Measurements from ENCODE around the gene MRGPRX4. TPM values are rescaled to one million over a fixed set of nuclear protein-coding genes. Genes with fewer than 3 reads are reported as not detected.

The MRGPRX4 gene
- total RNA-seq, 2 donors from 2014 or later = not detected

DNA sequence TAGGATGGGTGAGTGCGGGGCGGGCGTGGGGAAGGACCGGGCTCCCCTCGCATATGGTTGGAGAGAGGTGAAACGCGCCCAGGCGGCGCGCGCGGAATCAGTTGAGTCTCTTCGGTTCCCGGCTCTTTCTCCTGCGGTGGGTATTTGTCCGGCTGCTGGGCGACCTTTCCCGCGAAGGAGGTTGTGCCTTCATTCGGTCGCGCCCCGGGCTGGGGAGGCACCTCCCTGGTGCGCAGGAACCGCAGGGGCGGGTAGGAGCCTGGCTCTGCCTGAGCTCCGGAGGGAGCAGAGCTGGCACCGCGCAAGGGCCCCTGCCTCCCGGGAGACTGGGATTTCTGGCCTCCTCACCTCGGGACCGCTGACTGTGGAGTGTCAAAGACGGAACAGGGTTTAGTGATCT is 36.4 kb downstream of the MRGPRX4 start:
- Histone ChIP-seq H3K9me3 (no peaks in the 10 kb centered on the region), H3K27ac (no peak overlapping the region), H3K27me3 (replicated peaks; ENCODE audit: insufficient read depth) (no peaks in the 10 kb centered on the region), H3K4me3 (no peak overlapping the region), H3K36me3 (no peaks in the 10 kb centered on the region), H3K4me1 (ENCODE audit: control insufficient read depth in 1 of 2, low read depth in 2 of 2) (no peaks in the 10 kb centered on the region)
- DNase-seq (ENCODE audit: low spot score) = no peak
- no peak for ATAC-seq (ENCODE audit: insufficient number of reproducible peaks, low FRiP score, low read depth)
- TF ChIP-seq, protein P1, sequence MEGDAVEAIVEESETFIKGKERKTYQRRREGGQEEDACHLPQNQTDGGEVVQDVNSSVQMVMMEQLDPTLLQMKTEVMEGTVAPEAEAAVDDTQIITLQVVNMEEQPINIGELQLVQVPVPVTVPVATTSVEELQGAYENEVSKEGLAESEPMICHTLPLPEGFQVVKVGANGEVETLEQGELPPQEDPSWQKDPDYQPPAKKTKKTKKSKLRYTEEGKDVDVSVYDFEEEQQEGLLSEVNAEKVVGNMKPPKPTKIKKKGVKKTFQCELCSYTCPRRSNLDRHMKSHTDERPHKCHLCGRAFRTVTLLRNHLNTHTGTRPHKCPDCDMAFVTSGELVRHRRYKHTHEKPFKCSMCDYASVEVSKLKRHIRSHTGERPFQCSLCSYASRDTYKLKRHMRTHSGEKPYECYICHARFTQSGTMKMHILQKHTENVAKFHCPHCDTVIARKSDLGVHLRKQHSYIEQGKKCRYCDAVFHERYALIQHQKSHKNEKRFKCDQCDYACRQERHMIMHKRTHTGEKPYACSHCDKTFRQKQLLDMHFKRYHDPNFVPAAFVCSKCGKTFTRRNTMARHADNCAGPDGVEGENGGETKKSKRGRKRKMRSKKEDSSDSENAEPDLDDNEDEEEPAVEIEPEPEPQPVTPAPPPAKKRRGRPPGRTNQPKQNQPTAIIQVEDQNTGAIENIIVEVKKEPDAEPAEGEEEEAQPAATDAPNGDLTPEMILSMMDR (IDR thresholded peaks at IDR 0.05) = no peak

DNA sequence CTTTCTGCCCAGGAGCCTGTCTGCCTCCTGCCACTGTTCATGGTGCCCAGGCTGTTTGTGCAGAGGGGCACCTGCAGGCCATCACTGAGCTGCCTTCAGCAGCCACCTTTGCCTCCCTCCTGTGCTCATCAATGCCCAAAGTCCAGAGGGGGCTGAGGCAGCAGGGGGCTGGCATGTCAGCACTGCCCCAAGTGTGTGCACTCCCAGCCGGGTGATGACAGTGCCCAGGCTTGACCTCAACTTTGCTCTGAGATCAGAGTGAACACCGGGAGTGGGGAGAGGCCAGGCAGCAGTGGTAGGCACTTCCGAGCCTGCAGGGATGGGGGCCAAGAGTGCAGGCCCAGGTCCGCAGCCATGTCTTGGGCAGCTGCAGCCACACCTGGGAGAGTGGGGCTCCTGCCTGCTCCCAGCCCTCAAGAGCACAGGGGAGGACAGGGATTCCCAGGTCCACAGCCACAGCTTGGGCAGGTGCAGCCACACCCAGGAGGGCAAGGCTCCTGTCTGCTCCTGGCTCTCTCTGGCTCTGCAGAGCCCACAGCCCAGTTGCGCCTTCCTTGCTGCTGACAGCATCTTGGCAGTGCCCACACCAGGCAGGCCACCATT is 48.7 kb downstream of the MRGPRX4 start:
- Histone ChIP-seq H3K4me3 (no peak overlapping the region), H3K27me3 (replicated peaks; ENCODE audit: insufficient read depth) (no peaks in the 10 kb centered on the region), H3K36me3 (no peaks in the 10 kb centered on the region), H3K4me1 (ENCODE audit: control insufficient read depth in 1 of 2, low read depth in 2 of 2) (no peaks in the 10 kb centered on the region), H3K27ac (no peak overlapping the region), H3K9me3 (no peaks in the 10 kb centered on the region)
- DNase-seq (ENCODE audit: low spot score) = no peak
- ATAC-seq (ENCODE audit: insufficient number of reproducible peaks, low FRiP score, low read depth) = no peak
- TF ChIP-seq, protein P1 (IDR thresholded peaks at IDR 0.05) = no peak

DNA sequence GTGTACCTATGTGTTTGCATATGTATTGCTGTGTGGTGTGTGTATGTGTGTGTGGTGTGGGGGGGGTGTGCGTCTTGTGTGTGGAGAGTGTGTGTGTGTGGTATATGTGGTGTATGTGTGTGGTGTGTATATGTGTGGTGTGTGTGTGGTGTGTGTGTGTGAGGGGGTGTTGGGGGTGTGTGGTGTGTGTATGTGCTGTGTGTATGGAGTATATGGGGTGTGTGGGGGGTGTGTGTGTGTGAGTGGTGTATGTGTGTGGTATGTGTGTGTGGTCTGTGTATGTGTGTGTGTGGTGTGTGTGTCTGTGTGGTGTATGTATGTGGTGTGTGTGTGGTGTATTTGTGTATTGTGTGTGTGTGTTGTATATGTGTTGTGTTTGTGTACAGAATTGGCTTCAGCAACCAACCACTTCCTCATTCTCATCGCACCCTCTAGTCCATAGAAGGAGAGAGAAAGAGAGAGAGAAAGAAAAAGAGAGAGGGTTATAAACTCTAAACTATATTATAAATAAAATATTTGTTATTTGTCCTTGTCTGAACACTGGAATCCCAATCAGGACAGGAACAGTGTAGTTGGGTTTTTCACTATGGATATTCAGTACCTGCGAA is 50.3 kb downstream of the MRGPRX4 start:
- no peaks in the 10 kb centered on the region for H3K9me3 ChIP-seq
- TF ChIP-seq, protein P1 (IDR thresholded peaks at IDR 0.05) = no peak
- no peaks in the 10 kb centered on the region for H3K4me1 ChIP-seq (ENCODE audit: control insufficient read depth in 1 of 2, low read depth in 2 of 2)
- no peaks in the 10 kb centered on the region for H3K27me3 ChIP-seq (replicated peaks; ENCODE audit: insufficient read depth)
- no peak overlapping the region for H3K4me3 ChIP-seq
- DNase-seq (ENCODE audit: low spot score) (no peak), ATAC-seq (ENCODE audit: insufficient number of reproducible peaks, low FRiP score, low read depth) (no peak)
- no peak overlapping the region for H3K27ac ChIP-seq
- H3K36me3 ChIP-seq = no peaks in the 10 kb centered on the region

Other genes starting within 250 kb of the MRGPRX4 start
- gene SERGEF, start 159.8 kb upstream of the MRGPRX4 start, total RNA-seq = 10 to 100 TPM; 27.3 to 32.0 TPM
- 10 to 100 TPM; 17.5 to 21.7 TPM for gene TPH1, start 126.6 kb upstream of the MRGPRX4 start, total RNA-seq
- gene SAAL1, start 66.8 kb upstream of the MRGPRX4 start, total RNA-seq = 10 to 100 TPM; 11.8 to 18.6 TPM
- under 1 TPM in 1 of 2 donors, not detected in 1; 0.78 TPM for gene MRGPRX3, start 40.3 kb upstream of the MRGPRX4 start, total RNA-seq
- gene SAA4, start 64.0 kb downstream of the MRGPRX4 start, total RNA-seq = not detected
- 1 to 10 TPM; 2.0 to 2.5 TPM for gene SAA2, start 75.8 kb downstream of the MRGPRX4 start, total RNA-seq
- 10 to 100 TPM in 1 of 2 donors, 1 to 10 TPM in 1; 6.5 to 18.9 TPM for gene SAA1, start 93.4 kb downstream of the MRGPRX4 start, total RNA-seq
- 100 to 1,000 TPM in 1 of 2 donors, 10 to 100 TPM in 1; 42.9 to 139 TPM for gene HPS5, start 149.3 kb downstream of the MRGPRX4 start, total RNA-seq
- gene GTF2H1, start 149.7 kb downstream of the MRGPRX4 start, total RNA-seq = 10 to 100 TPM; 32.9 to 58.1 TPM
- 100 to 1,000 TPM; 495 to 814 TPM for gene LDHA, start 221.7 kb downstream of the MRGPRX4 start, total RNA-seq
- not detected for gene LDHC, start 239.5 kb downstream of the MRGPRX4 start, total RNA-seq

Measured in thoracic aorta (tissue), 2 donors.